ENCODE measurements around the gene SAMD4A. TPM values are rescaled to one million over a fixed set of nuclear protein-coding genes. Genes with fewer than 3 reads are reported as not detected.

SAMD4A gene
- total RNA-seq, 1 donor = 61.3 TPM

DNA sequence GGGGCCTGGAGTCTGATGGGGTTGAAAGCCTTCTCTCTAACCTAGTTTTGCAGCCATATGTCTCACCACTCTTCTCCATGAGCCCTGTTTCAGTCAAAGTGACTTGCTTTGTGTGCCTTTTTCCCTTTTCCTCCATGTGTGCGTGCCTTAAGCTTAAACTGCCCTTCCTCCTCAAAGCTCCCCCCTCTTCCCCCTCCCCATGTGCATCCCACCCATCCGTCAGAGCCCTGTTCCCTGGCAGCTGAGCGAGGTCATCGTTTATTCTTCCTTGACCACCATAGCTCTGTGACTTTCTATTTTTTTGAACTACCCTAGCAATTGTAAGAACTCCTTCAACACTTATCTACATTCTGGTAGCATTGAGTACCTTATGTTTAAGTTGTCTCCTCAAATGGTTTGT lies 24.9 kb downstream of the SAMD4A start:
- no peak overlapping the region for H3K4me3 ChIP-seq (ENCODE audit: low read depth, low read length)
- no peak for DNase-seq (ENCODE audit: low read depth)
- TF ChIP-seq, protein P1, sequence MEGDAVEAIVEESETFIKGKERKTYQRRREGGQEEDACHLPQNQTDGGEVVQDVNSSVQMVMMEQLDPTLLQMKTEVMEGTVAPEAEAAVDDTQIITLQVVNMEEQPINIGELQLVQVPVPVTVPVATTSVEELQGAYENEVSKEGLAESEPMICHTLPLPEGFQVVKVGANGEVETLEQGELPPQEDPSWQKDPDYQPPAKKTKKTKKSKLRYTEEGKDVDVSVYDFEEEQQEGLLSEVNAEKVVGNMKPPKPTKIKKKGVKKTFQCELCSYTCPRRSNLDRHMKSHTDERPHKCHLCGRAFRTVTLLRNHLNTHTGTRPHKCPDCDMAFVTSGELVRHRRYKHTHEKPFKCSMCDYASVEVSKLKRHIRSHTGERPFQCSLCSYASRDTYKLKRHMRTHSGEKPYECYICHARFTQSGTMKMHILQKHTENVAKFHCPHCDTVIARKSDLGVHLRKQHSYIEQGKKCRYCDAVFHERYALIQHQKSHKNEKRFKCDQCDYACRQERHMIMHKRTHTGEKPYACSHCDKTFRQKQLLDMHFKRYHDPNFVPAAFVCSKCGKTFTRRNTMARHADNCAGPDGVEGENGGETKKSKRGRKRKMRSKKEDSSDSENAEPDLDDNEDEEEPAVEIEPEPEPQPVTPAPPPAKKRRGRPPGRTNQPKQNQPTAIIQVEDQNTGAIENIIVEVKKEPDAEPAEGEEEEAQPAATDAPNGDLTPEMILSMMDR (IDR thresholded peaks at IDR 0.05; ENCODE audit: insufficient read depth, low read depth, low read length) = no peak

DNA sequence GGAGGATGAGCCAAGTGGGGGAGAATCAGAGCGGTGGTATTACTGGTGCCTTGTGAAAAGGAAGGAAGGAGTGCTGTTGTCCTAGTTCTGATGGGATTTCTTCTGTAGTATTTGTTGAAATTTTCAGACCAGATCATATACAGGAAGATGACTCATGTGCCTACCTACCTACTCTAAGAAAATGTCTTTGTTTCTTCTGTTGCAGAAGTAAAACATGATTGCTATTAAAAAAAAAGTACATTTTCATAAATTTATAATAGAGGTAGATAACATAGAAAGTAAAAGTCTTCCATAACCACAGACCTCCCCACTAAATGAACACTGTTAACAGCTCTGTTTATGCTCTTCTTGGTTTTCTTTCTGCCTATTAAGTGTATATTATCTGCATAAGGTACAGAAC lies 26.9 kb downstream of the SAMD4A start:
- TF ChIP-seq, protein P1 (IDR thresholded peaks at IDR 0.05; ENCODE audit: insufficient read depth, low read depth, low read length) = no peak
- peak; percentile 44 for DNase-seq (ENCODE audit: low read depth)
- no peak overlapping the region for H3K4me3 ChIP-seq (ENCODE audit: low read depth, low read length)

DNA sequence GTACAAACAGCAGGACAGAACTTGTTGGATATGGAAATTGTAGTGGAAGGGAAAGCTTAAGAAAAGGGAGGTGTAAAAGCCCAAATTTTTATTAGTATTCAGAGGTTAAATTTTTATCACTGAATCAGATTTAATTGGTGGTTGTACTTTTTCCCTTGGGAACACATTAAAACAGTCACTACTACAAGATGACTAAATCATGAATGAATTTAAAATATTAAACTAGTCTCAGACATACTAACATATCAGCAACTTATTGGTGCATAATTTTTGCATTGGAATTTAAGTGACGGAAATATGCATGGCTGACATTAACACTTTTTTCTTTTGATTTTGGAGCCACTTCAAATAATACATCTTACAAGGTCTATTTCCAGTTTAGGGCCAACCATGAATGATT lies 27.6 kb downstream of the SAMD4A start:
- H3K4me3 ChIP-seq (ENCODE audit: low read depth, low read length) = no peak overlapping the region
- no peak for DNase-seq (ENCODE audit: low read depth)
- TF ChIP-seq, protein P1 (IDR thresholded peaks at IDR 0.05; ENCODE audit: insufficient read depth, low read depth, low read length) = no peak

DNA sequence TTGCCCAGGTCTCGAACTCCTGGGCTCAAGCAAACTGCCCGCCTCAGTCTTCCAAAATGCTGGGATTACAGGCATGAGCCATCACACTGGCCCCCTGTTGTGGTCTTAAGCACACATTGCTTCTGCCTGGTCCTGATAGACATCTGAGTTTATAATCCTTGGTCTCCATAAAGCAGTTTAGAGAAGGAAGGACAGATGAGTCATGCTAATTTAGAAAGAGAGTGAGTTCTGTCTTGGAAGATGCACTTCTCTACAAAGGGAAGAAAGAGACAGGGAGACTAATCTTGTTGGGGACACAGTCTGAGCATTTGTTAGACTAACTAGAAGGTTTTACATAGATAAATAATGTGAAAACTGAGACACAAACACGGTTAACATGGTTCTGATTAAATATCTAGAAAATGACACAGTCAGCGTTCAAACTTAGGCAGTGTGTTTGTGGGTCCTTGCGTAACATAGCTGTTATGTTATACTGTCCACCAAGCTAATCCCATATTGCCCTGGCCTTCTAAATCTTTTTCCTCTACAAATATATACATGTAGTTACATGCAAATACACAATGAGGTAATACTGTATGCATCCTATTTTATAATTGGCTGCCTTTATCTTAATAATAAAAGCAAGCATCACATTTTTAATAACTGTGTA lies 31.0 kb downstream of the SAMD4A start:
- no peak overlapping the region for H3K4me3 ChIP-seq (ENCODE audit: low read depth, low read length)
- DNase-seq (ENCODE audit: low read depth) = peak; percentile 88
- TF ChIP-seq, protein P1 (IDR thresholded peaks at IDR 0.05; ENCODE audit: insufficient read depth, low read depth, low read length) = no peak

DNA sequence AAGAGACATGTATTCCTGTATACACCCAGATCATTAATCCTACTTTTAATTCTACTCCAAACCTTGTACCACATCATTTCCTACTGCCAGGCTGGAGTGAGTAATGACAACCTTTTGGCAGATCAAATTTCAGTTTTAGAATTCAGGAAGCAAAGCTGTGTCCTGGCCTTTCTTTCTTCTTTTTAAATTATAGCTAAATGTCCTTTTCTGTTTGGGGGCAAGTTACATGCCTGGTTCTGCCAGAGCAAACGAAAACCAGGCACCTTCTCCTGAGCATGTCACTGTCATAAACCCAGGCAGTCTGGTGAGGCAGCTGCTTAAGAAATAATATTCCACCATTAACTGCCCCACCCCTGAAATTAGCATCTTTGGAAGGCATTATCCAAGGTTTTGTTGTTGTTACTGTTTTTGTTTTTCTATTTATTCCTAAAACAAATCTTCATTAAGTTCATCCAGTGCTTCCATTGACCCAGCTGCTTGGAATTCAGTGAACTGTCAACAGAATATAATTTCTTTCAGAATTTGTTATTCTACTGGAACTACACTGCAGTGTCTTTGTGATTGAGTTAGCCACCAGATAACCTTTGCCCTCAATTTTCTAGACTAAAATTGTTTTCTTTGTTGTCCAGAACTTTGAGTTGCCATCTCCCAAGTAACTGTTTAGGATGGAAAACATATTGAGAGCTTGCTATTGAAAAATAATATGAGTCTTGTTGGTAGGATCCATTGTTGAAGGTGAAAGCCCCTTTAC lies 33.2 kb downstream of the SAMD4A start:
- no peak for DNase-seq (ENCODE audit: low read depth)
- TF ChIP-seq, protein P1 (IDR thresholded peaks at IDR 0.05; ENCODE audit: insufficient read depth, low read depth, low read length) = no peak
- no peak overlapping the region for H3K4me3 ChIP-seq (ENCODE audit: low read depth, low read length)

DNA sequence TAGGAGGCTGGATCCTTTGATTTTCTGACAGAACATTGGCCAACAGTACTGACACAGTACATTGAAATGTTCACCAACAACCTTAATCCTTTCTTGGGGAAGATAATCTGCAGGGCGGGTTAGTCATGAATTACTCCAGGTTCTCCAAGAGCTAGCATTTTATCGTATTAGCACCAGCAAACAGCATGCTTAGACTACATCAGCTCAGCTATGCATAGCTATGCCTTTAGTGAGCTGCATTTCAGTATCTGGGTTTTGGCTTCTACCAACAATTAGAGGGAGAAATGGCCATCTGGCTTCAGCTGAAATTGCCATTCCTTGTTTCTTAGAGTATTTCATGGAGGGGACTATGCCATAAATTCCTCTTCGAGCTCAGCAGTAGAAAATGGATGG lies 33.8 kb downstream of the SAMD4A start:
- no peak overlapping the region for H3K4me3 ChIP-seq (ENCODE audit: low read depth, low read length)
- peak; percentile 86 for DNase-seq (ENCODE audit: low read depth)
- TF ChIP-seq, protein P1 (IDR thresholded peaks at IDR 0.05; ENCODE audit: insufficient read depth, low read depth, low read length) = no peak
